Parathyroid adenoma (tissue), 2 donors: ENCODE data around the gene ANXA9.

ENCODE experiments used
- H2AFZ ChIP-seq: fragments of 300-600 bp; sonication (generic); one replicate; pipeline ENCODE4 v1.7.0; 2017; ENCODE audit warnings: antibody characterized with exemption, mild to moderate bottlenecking
- H3K27ac ChIP-seq: fragments of 300-600 bp; sonication (generic); one replicate; pipeline ENCODE4 v1.7.0; 2017
- H3K27me3 ChIP-seq: fragments of 300-600 bp; sonication (generic); one replicate; pipeline ENCODE4 v1.7.0; 2017; ENCODE audit warnings: low read length; ENCODE audit not compliant: control insufficient read depth, insufficient read depth
- H3K36me3 ChIP-seq: fragments of 300-600 bp; sonication (generic); one replicate; pipeline ENCODE4 v1.7.0; 2017; ENCODE audit warnings: low read length; ENCODE audit not compliant: control insufficient read depth, insufficient read depth
- H3K4me1 ChIP-seq: fragments of 300-600 bp; sonication (generic); one replicate; pipeline ENCODE4 v1.7.0; 2017; ENCODE audit warnings: control low read depth
- H3K4me2 ChIP-seq: fragments of 300-600 bp; sonication (generic); one replicate; pipeline ENCODE4 v1.7.0; 2017; ENCODE audit warnings: low read length
- H3K4me3 ChIP-seq: fragments of 300-600 bp; sonication (generic); one replicate; pipeline ENCODE4 v1.7.0; 2017; ENCODE audit warnings: low read depth, low read length
- H3K79me2 ChIP-seq: fragments of 300-600 bp; sonication (generic); one replicate; pipeline ENCODE4 v1.7.0; 2017; ENCODE audit warnings: control low read depth
- H3K9ac ChIP-seq: fragments of 300-600 bp; sonication (generic); one replicate; pipeline ENCODE4 v1.7.0; 2017; ENCODE audit warnings: mild to moderate bottlenecking
- H3K9me3 ChIP-seq: fragments of 300-600 bp; sonication (generic); one replicate; pipeline ENCODE4 v1.7.0; 2017; ENCODE audit warnings: low read length; ENCODE audit not compliant: control insufficient read depth
- CTCF ChIP-seq: fragments of 300-600 bp; sonication (generic); IDR thresholded peaks from one replicate; pipeline ENCODE4 v1.7.0; 2017; ENCODE audit warnings: antibody characterized with exemption, mild to moderate bottlenecking
- donor health status: primary hyperparathyroidism.

The ANXA9 gene

DNA sequence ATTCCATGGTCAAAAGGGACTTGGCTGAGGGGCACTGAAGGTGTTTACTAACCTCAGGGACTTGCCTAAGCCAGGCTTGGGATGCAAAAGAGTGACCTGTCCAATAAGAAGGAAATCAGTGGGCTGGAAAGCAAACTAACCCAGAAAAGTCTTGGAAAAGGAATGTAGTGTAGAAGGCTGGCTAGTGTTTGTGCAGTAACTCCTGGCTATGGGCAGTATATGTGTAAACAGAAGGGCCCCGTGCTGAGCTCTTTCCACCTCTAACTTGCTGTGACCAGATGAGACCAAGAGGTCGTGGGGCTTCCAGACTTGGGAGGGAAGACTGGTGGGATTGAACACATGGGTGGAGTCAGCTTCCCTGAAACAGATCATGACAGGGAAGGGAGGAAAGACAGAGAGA lies 20.5 kb downstream of the ANXA9 start:
- peaks cover 5% of the 10 kb centered on the region for H3K79me2 ChIP-seq
- no peak overlapping the region for H2AFZ ChIP-seq
- H3K27me3 ChIP-seq, result no peaks in the 10 kb centered on the region
- H3K36me3 ChIP-seq, result no peaks in the 10 kb centered on the region
- no peak overlapping the region for H3K9ac ChIP-seq
- no peak overlapping the region for H3K27ac ChIP-seq
- peak overlapping the region; percentile 13 for H3K4me2 ChIP-seq
- H3K4me1 ChIP-seq, result peaks cover 8% of the 10 kb centered on the region
- no peak overlapping the region for H3K4me3 ChIP-seq
- no peak for TF ChIP-seq CTCF
- H3K9me3 ChIP-seq, result no peaks in the 10 kb centered on the region

- Histone ChIP-seq H3K9me3 (no peaks in the 10 kb centered on the region), H3K27ac (no peak overlapping the region)
These were observed 21.1 kb downstream of the ANXA9 start for GRCh38 chr1:151003180-151003579.

DNA sequence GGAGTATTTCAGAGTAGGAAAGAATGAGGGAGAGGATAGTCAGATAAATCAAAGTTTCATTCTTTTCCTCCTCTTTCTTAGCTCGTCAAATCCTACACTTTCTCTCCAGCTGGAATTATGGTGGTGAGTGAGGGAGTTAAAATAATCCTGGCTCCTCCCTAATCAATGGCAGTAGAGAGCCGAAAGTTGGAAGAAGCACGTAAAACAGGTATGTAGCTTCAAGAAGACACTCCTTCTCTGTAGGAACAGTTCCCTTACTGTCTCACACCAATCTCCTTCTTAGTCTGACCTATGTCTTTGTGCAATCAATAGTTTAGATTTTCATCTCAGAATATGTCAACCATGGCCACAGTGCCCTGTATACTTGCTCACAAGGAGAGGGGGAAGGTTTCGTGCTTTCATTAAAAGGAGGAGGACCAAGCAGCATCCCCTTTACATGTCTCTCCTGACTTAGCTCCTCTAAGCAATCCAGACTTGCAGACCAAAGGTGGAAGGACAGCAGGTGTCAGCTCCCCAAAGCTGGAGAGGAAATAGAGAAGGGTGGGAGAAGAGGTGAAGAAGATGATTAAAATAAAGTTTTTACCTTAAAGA lies 23.7 kb downstream of the ANXA9 start:
- no peaks in the 10 kb centered on the region for H3K27me3 ChIP-seq
- H2AFZ ChIP-seq, result peak overlapping the region; percentile 85
- no peaks in the 10 kb centered on the region for H3K36me3 ChIP-seq
- peak overlapping the region; percentile 11 for H3K9ac ChIP-seq
- peak overlapping the region; percentile 95 for H3K27ac ChIP-seq
- no peaks in the 10 kb centered on the region for H3K9me3 ChIP-seq
- peak overlapping the region; percentile 78 for H3K4me3 ChIP-seq
- peaks cover 5% of the 10 kb centered on the region for H3K79me2 ChIP-seq
- H3K4me2 ChIP-seq, result peak overlapping the region; percentile 63
- H3K4me1 ChIP-seq, result peaks cover 11% of the 10 kb centered on the region
- TF ChIP-seq CTCF, result no peak

More at GRCh38 chr1:151003180-151003579, 21.1 kb downstream of the ANXA9 start:
- Histone ChIP-seq H3K4me3 (peak overlapping the region; percentile 23), H3K36me3 (no peaks in the 10 kb centered on the region), H3K79me2 (peaks cover 5% of the 10 kb centered on the region), H3K4me1 (peaks cover 11% of the 10 kb centered on the region), H2AFZ (no peak overlapping the region), H3K27me3 (no peaks in the 10 kb centered on the region), H3K9ac (no peak overlapping the region), H3K4me2 (peak overlapping the region; percentile 13)
- TF ChIP-seq CTCF, result no peak

GRCh38 chr1:151006327-151007052 lies 24.4 kb downstream of the ANXA9 start, which contains the start of gene MINDY1:
Gene MINDY1, minus strand, starts transcription at chr1:151006902. Its CDS starts 4,285 bp downstream, at chr1:151002617.
- peak within 1 kb of the TSS; percentile 63 for H3K4me2 ChIP-seq
- peak within 1 kb of the TSS; percentile 95 for H3K27ac ChIP-seq
- TF ChIP-seq CTCF, result peak; percentile 47
- H3K4me1 ChIP-seq, result peaks cover 11% of the 10 kb centered on the region
- peak within 1 kb of the TSS; percentile 79 for H3K4me3 ChIP-seq
- no peaks in the 10 kb centered on the region for H3K9me3 ChIP-seq
- peaks cover 5% of the 10 kb centered on the region for H3K79me2 ChIP-seq
- peak within 1 kb of the TSS; percentile 37 for H3K9ac ChIP-seq
- peak within 1 kb of the TSS; percentile 85 for H2AFZ ChIP-seq
- H3K36me3 ChIP-seq, result no peaks in the 10 kb centered on the region
- H3K27me3 ChIP-seq, result no peaks in the 10 kb centered on the region
